ENCODE results near the gene ALDOB.

- TF ChIP-seq REST (IDR thresholded peaks at IDR 0.05; ENCODE audit: low read depth) (no peak), RAD21 (IDR thresholded peaks at IDR 0.05; ENCODE audit: low read depth) (no peak), CREB1 (IDR thresholded peaks at IDR 0.05; ENCODE audit: low read depth) (no peak), CEBPB (IDR thresholded peaks at IDR 0.05) (no peak), TAF1 (IDR thresholded peaks at IDR 0.05; ENCODE audit: low read depth) (no peak), NFIC (IDR thresholded peaks at IDR 0.05) (no peak), EP300 (IDR thresholded peaks at IDR 0.05; ENCODE audit: borderline replicate concordance) (no peak)
Measured at GRCh38 chr9:101421653-101422065, 13.9 kb downstream of the ALDOB start.

All from Ishikawa (cell line).